HG03442 (cell line): Measurements from ENCODE around the gene LRRC2.
"Not testable (repeated sequence)": the region's sequence is repeated elsewhere in the genome, so short reads cannot be mapped to it uniquely, and the experiment has no call there.

ENCODE experiments used
- ATAC-seq: cut with Tn5 transposase; IDR thresholded peaks from one replicate; pipeline ENCODE4 v1.9.1; 2021; ENCODE audit warnings: mild to moderate bottlenecking, moderate library complexity; ENCODE audit not compliant: unreplicated experiment

Gene LRRC2

DNA sequence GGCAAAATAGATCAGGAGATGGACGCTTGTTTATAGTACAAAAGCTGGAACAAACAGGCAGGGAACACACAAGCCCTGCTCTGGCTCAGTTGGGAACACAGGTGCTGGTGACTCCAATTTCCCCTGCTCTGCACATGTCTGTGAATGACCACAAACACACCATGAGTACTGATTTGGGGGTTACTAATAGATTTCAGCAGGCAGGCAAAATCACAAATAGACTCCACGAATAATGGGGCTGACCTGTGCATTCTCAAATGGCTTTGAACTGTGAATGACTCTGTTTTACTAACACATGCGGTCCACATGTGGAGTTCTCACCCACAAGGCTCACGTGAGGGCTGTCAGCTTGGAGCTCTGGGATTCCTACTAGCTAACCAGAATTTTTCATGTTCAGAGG lies 64.4 kb downstream of the LRRC2 start:
- ATAC-seq = no peak

DNA sequence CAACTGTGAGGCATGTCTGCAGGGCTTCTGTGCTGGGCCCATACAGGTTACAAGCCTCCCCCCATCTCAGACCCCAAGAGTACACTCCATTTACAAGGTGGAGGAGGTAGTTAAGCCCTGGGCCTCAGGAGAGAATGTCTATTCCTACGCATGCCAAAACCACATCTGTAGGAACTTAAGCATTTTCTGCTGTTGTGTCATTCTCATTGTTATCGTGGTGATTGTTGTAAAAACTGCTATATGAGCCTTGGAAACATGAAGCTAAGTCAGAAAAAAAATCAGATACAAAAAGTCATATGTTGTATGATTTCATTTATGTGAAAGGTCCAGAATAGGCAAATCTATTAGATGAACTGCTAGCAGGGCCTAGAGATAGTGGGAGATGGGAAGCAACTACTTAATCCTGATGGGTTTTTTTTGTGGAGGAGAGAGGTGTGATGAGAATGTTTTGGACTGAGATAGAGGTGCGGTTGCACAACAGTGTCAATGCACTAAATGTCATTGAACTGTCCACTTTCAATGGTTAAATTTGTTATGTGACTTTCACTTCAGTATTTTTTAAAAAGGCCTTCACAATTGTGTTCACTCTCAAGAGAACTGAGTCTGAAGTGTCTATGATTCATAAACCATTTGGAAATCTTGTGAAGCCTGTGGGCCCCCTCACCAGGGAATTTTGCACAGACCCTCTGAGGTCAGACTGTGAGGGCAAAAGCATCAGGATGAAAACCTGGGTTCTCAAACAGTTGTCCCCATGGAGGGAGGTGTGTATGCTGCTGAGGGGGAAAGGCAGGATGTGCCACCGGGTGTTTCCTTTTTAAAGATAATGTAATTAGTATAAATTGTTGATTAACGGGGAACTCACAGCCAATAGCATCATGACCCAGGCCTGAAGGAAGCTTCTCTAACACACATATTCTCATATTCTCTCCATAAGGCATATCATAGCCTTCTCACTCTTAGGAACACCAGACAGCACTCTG lies 65.2 kb downstream of the LRRC2 start:
- no peak for ATAC-seq

- ATAC-seq = no peak
These were observed 67.1 kb downstream of the LRRC2 start for GRCh38 chr3:46498916-46499519.

DNA sequence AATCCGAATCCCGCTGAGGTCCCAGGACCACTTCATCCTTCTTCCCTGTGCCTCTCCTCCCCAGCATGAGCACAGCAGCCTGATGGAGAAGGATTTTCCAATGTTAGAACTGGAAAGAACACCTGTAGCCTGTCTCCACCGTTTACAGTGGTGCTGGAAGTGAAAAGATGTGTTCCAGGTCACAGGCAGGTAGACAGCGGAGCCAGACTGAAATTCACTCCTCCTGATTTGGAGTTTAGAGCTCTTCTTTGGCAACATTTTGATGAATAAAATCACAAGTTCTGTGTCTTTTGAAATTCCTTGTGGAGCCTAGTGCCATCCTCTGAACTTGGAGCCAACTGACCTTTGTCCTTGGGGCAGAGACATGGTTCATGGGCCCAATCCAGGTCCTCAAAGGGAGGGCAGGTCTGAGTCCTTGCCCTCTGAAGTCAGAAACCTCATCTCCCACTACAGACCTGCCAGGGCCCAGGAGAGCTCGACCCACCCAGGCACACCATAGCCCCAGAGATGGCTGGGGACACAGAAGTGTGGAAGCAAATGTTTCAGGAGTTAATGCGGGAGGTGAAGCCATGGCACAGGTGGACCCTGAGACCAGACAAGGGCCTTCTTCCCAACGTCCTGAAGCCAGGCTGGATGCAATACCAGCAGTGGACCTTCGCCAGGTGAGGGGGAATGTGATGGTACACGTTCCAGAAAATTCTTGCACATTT lies 68.4 kb downstream of the LRRC2 start, which contains the start of gene RTP3:
Gene RTP3, plus strand, starts transcription at position 421 of the 710 bp plus-strand sequence. Its CDS starts 87 bp downstream, at position 508.
- ATAC-seq = no peak

DNA sequence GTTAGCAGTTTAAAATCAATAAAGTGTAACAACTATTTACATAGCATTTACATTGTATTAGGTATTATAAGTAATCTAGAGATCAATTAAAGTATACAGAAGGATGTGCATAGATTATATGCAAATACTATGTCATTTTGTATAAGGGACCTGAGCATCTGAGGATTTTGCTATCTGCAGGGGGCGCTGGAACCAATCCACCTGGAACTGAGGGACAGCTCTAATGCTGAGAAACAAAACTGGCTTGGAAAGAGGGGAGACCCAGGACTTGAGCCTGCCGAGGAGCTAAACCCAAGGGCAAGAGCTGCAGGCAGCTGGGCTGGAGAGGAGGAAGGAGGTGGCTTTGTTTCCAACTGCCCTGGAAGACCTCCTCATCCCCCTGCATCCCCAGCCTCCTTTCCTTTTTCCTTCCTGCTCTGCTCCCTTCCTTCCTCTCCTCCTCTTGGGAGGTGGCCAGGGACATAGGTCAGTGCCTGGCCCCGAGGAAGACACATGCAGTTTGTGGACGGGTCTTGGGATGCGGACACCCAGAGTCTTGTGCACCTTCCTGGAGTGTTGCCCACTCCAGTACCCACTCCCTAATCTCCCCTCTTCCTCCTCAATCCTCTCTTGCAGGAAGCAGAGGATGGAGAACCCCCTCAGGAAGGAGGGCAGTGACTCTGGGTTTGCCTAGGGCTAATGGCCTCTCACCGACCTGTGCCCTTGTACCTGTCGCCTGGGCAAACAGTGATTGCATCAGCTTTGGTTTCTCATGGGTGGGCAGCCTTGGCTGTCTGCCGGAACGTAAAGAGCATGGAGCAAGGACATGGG lies 69.2 kb downstream of the LRRC2 start:
- ATAC-seq = no peak

GRCh38 chr3:46495901-46496456 lies 70.1 kb downstream of the LRRC2 start:
- ATAC-seq = no peak

- not testable (repeated sequence) for ATAC-seq
These were observed 71.6 kb downstream of the LRRC2 start for GRCh38 chr3:46494491-46494890.

- ATAC-seq = no peak
These were observed 73.1 kb downstream of the LRRC2 start for GRCh38 chr3:46492890-46493547.

GRCh38 chr3:46491089-46492070 lies 74.7 kb downstream of the LRRC2 start:
- no peak for ATAC-seq

DNA sequence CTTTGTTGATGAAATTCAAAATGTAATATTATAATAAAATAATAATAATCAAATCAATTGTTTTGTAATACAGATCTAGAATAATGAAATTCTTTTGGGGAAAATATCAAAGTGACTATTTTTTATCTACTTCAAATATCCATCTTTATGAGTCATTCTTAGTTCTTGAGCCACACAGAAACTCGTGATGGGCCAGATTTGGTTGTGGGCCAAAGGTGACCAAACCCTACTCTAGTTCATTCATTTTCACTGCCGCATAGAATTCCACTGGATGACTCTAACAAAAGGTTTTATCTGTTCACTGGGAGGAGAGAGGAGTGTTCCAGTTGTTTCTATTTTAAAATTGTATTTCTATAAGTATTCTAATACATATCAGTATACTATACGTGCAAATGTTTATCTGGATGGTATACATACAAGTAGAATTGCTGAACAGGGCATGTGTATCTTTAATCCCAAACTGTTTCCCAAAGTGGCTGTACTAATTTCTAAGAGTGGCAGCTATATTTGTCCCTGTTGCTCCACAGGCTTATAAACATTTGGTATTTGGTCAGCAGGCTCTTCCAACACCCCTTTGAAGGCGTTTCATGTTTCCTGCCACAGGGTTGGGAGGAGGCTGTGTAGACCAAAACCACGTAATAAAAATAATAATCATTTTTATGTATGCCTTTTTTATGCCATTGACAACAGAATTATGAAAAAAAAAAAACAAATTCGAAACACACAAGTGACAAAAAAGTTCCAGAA lies 75.6 kb downstream of the LRRC2 start:
- ATAC-seq = no peak

- ATAC-seq = no peak
These were observed 76.2 kb downstream of the LRRC2 start for GRCh38 chr3:46489875-46490274.

GRCh38 chr3:46489381-46489780 lies 76.7 kb downstream of the LRRC2 start:
- no peak for ATAC-seq

GRCh38 chr3:46488735-46489361 lies 77.3 kb downstream of the LRRC2 start:
- peak; percentile 90 for ATAC-seq

GRCh38 chr3:46485779-46486175 lies 80.3 kb downstream of the LRRC2 start:
- ATAC-seq = no peak

GRCh38 chr3:46484911-46485778 lies 81.0 kb downstream of the LRRC2 start:
- no peak for ATAC-seq

DNA sequence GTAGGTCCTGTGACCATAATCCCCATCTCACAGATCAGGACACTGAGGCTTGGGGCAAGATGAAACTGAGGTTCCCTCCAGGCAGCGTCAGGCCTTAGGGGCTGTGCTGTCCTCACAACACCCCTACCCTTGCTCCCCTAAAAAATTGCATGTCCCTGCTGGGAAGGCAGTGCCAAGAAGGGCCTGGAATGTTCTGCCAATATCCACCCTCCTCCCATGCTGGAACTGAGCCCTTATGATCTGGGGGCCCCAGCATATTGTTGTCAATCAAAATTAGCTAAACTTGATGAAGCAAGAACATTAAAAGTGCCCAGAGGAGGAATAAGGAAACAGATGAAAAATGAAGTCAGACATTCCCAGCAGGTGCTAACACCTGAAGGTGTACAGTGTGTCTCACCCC lies 81.7 kb downstream of the LRRC2 start:
- no peak for ATAC-seq
